ENCODE measurements around the gene LRRC7.
"Not testable (repeated sequence)": the region's sequence is repeated elsewhere in the genome, so short reads cannot be mapped to it uniquely, and the experiment has no call there.

The LRRC7 gene

GRCh38 chr1:69702085-69702484, 134.4 kb downstream of the LRRC7 start:
- no peak for DNase-seq

GRCh38 chr1:69706473-69706872, 138.8 kb downstream of the LRRC7 start:
- DNase-seq: no peak

- no peak for DNase-seq
Observed at GRCh38 chr1:69707103-69707502, 139.4 kb downstream of the LRRC7 start.

- DNase-seq: no peak
Observed at GRCh38 chr1:69710484-69711189, 142.9 kb downstream of the LRRC7 start.

GRCh38 chr1:69711190-69711930, 143.6 kb downstream of the LRRC7 start:
- DNase-seq: no peak

- DNase-seq: not testable (repeated sequence)
Observed at GRCh38 chr1:69717834-69718233, 150.1 kb downstream of the LRRC7 start.

GRCh38 chr1:69728206-69728605, 160.5 kb downstream of the LRRC7 start:
- no peak for DNase-seq

GRCh38 chr1:69733061-69733460, 165.3 kb downstream of the LRRC7 start:
- DNase-seq: no peak

GRCh38 chr1:69737527-69738185, 169.9 kb downstream of the LRRC7 start:
- peak; percentile 59 for DNase-seq

- DNase-seq: no peak
Observed at GRCh38 chr1:69738458-69739250, 170.9 kb downstream of the LRRC7 start.

- DNase-seq: no peak
Observed at GRCh38 chr1:69739251-69739605, 171.5 kb downstream of the LRRC7 start.

- no peak for DNase-seq
Observed at GRCh38 chr1:69743146-69743545, 175.4 kb downstream of the LRRC7 start.

- DNase-seq: no peak
Observed at GRCh38 chr1:69744381-69744780, 176.7 kb downstream of the LRRC7 start.

GRCh38 chr1:69747207-69747606, 179.5 kb downstream of the LRRC7 start:
- no peak for DNase-seq

GRCh38 chr1:69750638-69751037, 182.9 kb downstream of the LRRC7 start:
- DNase-seq: no peak

- no peak for DNase-seq
Observed at GRCh38 chr1:69752831-69753230, 185.1 kb downstream of the LRRC7 start.

GRCh38 chr1:69754521-69754920, 186.8 kb downstream of the LRRC7 start:
- DNase-seq: no peak

GRCh38 chr1:69755647-69756046, 187.9 kb downstream of the LRRC7 start:
- no peak for DNase-seq

GRCh38 chr1:69765951-69766350, 198.2 kb downstream of the LRRC7 start:
- no peak for DNase-seq

- no peak for DNase-seq
Observed at GRCh38 chr1:69766431-69767180, 198.9 kb downstream of the LRRC7 start.

- DNase-seq: no peak
Observed at GRCh38 chr1:69776555-69776954, 208.8 kb downstream of the LRRC7 start.

- no peak for DNase-seq
Observed at GRCh38 chr1:69777423-69777822, 209.7 kb downstream of the LRRC7 start.

- DNase-seq: no peak
Observed at GRCh38 chr1:69777971-69778370, 210.2 kb downstream of the LRRC7 start.
